HG03442 (cell line): ENCODE results near the gene OR6B1.
"Not testable (repeated sequence)": the region's sequence is repeated elsewhere in the genome, so short reads cannot be mapped to it uniquely, and the experiment has no call there.

ENCODE experiments used
- ATAC-seq: cut with Tn5 transposase; IDR thresholded peaks from one replicate; pipeline ENCODE4 v1.9.1; 2021; ENCODE audit warnings: mild to moderate bottlenecking, moderate library complexity; ENCODE audit not compliant: unreplicated experiment

OR6B1 gene

DNA sequence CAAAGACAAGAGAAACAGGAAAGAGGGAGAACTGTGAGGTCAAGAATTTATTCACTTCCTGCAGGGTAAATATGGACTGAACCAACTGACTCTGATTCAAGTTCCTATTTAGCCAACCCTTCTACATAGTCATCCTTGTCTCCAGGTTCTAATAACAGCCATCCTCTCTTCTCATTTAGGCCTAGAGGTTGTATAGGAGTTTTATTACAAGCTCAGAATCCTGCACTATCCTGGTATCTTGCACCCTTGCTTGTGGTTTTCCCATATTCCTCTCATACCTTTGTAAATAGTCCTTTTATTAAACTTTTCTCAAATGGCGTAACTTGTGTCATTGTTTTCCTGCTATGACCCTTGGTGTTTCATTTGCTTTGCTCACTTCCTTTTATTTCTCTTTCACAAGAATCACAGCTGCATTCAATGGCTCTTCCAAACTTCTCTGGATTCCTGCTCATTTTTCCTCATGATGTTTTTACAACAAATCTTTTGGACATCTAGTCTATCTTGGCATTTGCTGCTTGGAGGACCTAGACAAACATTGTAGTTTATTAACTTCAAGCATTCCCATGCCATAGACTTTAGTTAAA, 36.3 kb downstream of the OR6B1 start:
- no peak for ATAC-seq

DNA sequence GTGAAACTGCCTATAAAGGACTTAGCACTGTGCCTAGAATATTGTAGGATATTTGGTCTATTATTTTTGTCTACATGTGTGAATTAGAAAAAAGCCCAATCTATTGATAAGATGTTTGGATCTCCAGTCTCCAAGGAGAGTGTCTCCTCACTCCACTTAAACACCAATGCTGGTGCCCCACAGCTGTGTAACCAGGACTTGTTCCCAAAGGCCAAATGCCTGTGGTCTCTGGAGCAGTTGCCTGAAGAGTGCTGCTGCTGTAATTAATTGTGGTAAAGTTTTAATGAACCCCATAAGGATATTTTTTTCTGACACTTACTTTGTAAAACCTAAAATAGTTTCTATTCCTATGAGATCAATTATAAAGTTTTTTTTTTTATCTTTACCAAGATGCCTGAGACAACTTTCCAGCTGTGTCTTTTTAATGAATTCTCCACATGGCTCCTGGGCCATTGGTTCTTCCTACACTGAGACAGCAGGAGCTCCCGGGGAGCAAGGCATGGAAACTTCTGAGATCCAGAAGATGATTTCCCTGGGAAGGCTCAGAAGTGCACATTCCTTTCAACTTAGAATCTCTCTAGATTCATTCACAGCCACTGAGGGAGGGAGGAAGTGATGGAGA, 37.4 kb downstream of the OR6B1 start:
- ATAC-seq: no peak

DNA sequence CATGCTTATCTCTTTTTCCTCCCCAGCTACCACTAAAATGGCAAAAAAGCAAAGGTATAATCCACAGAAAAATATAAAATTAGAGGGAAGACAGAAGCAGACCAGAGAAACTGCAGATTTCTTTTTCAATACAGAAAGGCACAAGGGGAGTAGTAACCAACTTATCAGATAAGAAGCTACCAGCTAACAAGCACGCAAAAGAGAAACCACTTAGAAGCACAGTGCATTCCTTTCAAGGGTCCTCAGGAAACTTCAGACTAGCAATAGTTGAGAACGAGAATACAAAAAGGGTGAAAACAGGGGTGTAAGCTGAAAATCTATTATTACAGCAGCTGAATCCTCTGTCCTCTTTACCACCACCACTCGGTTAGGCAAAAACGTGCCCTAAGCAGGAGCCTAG, 38.8 kb downstream of the OR6B1 start:
- no peak for ATAC-seq

- ATAC-seq: no peak
Measured at GRCh38 chr7:144048648-144049047, 48.5 kb downstream of the OR6B1 start, which contains the start of gene OR2A5. TSS of gene OR2A5 (plus strand) at chr7:144048948. CDS start at chr7:144050402, 1,454 bp downstream.

DNA sequence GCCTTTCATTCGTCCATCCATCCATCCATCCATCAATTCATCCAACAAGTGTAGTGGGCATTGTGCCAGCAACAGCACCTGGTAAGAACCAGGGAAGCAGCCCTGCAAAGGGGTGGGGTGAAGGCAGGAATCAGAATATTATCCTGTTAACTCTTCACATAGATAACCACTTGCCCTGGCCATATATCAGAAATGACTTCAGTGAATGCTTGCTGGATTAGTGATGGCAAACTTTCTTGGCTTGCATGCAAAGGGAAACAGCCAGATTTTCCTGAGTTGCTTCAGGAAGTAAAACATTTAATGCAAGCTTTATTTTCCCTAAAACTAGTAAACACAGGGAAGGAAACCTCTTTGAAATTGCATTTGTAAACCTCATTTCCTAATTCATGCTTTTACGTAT, 49.4 kb downstream of the OR6B1 start:
- no peak for ATAC-seq

DNA sequence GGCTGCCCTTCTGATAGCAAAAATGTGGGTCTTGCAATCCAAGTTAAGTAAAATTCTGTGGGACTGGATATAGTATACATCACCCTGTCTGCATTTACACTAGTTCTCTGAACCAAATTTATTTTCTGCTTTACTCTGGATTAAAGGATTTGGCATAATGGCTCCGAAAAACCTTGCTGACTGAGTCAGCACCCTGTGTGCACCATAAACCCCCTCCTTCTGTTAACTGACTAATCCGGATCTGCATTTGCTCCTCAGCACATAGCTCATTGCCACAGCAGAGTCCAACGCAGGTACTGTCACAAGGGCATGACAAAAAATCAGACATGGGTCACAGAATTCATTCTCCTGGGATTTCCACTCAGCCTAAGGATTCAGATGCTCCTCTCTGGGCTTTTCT, 50.0 kb downstream of the OR6B1 start:
- no peak for ATAC-seq

DNA sequence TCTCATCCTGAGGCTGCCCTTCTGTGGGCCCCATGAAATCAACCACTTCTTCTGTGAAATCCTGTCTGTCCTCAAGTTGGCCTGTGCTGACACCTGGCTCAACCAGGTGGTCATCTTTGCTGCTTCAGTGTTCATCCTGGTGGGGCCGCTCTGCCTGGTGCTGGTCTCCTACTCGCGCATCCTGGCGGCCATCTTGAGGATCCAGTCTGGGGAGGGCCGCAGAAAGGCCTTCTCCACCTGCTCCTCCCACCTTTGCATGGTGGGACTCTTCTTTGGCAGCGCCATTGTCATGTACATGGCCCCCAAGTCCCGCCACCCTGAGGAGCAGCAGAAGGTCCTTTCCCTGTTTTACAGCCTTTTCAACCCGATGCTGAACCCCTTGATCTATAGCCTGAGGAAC, 50.8 kb downstream of the OR6B1 start:
- ATAC-seq: not testable (repeated sequence)

- no peak for ATAC-seq
Measured at GRCh38 chr7:144057954-144058353, 57.8 kb downstream of the OR6B1 start.
